Endometrial microvascular endothelial cells (primary cell): ENCODE results near the gene BAD. TPM values are rescaled to one million over a fixed set of nuclear protein-coding genes. Genes with fewer than 3 reads are reported as not detected.
"Not testable (repeated sequence)": the region's sequence is repeated elsewhere in the genome, so short reads cannot be mapped to it uniquely, and the experiment has no call there.

ENCODE experiments used
- in situ Hi-C: cut with HindIII; loops from 2 replicates; pipeline ENCODE4 v1.10.0; 2017; ENCODE audit warnings: low sequenced_read_pairs, low pct_unique_long_range_greater_than_20kb; ENCODE audit errors: inconsistent ontology term
- total RNA-seq: library from RNA; depleted of rRNA; stranded (reverse); fragments of >200 nt; gene quantifications from one replicate; pipeline ENCODE4 v1.2.3, GENCODE V29; 2015; ENCODE audit errors: inconsistent ontology term

Gene BAD
- total RNA-seq, 1 donor from 2014 or later = 91.0 TPM

DNA sequence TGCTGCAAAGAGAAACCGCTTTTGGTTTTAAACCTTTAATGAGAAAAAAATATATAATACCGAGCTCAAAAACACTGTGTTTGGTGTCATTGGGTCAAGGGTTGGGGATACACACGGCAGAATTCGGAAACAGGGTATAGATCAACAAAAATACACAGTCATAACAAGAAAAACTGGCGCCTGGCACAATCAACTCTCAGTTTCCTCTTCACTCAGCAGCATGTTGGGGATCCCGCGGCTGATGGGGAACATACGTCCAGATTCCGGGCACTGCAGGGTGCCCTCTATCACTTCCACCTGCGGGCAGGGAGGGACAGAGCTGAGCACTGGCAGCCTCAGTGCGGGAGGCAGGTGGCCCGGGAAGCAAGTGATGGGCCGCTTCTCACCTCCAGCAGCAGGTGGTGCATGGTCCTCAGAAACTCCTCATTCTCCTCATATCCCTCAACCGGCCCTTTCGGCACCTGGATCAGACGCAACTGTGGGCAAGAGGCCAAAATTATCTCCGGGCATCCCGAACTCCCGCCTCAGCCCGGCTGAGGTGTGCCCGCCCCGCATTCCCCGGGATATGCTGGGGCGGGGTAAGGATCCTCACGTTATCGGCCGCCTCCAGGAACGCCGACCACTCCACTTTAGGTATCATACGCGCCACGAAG, 32.3 kb upstream of the BAD start:
- in situ Hi-C loops = no loop called here

DNA sequence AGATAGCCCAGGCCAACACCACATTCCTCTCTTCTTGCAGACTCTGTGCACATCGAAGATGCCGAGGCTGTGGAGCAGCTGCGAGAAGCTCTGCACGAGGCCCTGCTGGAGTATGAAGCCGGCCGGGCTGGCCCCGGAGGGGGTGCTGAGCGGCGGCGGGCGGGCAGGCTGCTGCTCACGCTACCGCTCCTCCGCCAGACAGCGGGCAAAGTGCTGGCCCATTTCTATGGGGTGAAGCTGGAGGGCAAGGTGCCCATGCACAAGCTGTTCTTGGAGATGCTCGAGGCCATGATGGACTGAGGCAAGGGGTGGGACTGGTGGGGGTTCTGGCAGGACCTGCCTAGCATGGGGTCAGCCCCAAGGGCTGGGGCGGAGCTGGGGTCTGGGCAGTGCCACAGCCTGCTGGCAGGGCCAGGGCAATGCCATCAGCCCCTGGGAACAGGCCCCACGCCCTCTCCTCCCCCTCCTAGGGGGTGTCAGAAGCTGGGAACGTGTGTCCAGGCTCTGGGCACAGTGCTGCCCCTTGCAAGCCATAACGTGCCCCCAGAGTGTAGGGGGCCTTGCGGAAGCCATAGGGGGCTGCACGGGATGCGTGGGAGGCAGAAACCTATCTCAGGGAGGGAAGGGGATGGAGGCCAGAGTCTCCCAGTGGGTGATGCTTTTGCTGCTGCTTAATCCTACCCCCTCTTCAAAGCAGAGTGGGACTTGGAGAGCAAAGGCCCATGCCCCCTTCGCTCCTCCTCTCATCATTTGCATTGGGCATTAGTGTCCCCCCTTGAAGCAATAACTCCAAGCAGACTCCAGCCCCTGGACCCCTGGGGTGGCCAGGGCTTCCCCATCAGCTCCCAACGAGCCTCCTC, 31.4 kb upstream of the BAD start:
- in situ Hi-C loops = not testable (repeated sequence)

DNA sequence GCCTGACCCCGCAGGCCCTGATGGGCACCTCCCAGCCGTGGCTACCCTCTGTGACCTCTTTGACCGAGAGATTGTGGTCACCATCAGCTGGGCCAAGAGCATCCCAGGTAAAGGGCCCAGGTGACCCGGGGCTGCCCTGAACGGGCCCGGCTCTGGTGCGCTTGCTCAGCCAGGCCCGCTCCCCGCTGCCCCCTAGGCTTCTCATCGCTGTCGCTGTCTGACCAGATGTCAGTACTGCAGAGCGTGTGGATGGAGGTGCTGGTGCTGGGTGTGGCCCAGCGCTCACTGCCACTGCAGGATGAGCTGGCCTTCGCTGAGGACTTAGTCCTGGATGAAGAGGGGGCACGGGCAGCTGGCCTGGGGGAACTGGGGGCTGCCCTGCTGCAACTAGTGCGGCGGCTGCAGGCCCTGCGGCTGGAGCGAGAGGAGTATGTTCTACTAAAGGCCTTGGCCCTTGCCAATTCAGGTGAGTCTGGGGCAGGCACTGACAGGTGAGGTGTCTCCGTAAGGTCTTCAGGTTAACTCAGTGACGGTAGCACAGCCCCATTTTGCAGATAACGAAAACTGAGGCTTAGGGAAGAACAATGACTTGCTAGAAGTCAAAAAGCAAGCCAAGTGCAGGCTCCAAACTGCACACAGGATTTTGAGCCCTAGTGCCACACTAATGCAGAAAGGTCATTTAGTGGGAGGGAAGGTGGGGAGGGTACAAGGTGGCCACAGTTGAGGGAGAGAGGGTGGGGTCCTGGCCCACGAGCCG, 30.5 kb upstream of the BAD start:
- in situ Hi-C loops = no loop called here

DNA sequence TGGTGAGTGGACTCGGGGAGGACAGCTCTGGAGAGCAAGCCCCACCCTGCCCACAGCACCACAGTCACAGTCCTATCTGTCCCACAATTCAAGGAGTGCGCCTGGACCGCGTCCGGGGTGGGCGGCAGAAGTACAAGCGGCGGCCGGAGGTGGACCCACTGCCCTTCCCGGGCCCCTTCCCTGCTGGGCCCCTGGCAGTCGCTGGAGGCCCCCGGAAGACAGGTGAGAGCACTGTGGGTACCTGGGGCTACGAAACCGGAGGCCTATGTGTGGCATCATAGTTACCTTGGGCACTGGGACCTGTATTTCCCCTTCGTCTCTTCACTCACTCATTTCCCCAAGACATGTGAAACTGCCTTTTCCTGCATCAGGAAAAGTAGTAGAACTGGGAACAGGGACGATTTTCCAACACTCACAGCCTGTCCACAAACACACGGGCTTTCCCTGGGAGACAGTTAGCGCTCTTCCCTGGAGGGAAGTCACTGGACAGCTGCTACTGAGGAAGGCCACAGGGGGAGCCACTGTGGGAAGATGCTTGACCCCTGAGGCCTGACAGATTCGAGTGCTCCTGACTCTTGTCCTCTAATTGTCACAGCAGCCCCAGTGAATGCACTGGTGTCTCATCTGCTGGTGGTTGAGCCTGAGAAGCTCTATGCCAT, 29.8 kb upstream of the BAD start:
- in situ Hi-C loops = no loop called here

DNA sequence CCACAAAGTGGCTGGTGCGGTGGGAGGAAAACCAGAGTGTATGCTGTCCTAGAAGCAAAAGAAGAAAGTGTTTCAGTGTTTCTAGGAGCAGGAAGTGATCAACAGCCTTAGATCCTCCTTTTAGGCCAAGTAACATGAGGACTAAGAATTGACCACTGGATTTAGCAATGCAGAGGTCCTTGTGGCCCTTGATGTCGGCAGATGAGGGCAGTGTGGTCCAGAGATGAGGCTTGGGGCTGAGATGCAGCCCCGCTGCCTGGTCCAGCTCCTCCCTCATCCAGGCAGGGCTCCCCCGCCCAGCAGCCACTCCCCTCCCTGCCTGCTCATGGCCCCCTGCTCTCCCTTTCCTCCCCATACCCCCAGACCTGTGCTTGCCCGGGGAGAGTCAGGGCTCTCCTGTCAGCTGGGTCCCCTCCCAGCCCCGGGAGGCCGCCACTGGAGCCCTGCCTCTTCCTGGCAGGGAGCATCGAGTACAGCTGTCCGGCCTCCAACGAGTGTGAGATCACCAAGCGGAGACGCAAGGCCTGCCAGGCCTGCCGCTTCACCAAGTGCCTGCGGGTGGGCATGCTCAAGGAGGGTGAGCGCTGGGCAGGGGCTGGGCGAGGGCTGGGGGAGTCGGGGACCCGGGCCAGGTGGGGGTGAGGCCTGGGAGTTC, 29.2 kb upstream of the BAD start:
- in situ Hi-C loops = no loop called here

DNA sequence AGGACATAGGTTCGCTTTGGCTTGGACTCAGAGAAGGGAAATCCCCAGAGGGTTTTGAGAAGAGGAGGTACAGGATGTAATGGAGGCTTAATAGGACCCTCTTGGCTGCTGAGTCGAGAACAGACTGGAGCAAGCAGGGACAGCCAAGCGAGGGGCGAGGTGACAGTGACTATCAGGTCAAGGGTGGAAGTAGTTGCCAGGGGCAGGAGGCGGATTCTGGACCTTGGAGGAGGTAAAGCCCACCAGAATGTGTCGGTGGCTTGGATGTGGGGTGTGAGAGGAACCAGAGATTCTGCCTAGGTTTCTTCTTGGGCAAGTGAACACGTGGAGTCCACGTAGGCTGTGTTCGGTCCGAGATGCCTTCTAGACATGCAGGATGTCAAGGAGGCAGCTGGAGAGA, 28.5 kb upstream of the BAD start:
- in situ Hi-C loops = no loop called here

DNA sequence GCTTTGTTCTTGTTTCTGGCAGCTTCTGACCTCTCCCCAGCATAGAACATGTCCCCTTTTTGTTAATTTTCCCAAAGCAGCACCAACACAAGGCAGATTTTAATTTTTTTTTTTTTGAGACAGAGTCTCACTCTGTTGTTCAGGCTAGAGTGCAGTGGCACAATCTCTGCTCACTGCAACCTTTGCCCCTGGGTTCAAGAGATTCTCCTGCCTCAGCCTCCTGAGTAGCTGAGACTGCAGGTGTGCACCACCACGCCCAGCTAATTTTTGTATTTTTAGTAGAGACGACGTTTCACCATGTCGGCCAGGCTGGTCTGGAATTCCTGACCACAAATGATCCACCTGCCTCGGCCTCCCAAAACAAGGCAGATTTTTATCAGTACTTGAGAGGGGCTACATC, 23.3 kb upstream of the BAD start:
- in situ Hi-C loops = not testable (repeated sequence)

DNA sequence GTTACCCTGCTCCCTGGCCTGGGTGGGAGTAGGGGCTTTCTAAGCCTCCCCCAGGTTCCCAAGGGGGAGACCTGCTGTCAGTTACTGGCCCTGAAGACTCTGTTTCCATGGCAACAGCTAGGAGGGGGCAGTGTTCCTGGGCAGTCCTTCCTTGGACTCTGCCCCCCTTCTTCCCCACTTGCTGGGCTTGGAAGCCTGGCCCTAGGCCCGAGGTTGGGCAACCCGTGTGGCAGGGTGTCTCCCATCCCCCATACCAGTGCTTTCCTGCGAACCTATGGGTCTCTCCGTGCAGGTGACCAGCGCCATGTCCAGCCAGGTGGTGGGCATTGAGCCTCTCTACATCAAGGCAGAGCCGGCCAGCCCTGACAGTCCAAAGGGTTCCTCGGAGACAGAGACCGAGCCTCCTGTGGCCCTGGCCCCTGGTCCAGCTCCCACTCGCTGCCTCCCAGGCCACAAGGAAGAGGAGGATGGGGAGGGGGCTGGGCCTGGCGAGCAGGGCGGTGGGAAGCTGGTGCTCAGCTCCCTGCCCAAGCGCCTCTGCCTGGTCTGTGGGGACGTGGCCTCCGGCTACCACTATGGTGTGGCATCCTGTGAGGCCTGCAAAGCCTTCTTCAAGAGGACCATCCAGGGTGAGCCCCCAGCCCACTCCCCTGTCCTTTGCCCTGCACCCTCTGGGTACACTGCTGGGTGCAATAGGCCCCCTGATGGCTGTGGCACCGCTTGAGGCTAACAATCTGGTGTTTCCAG, 22.6 kb upstream of the BAD start:
- in situ Hi-C loops = no loop called here

DNA sequence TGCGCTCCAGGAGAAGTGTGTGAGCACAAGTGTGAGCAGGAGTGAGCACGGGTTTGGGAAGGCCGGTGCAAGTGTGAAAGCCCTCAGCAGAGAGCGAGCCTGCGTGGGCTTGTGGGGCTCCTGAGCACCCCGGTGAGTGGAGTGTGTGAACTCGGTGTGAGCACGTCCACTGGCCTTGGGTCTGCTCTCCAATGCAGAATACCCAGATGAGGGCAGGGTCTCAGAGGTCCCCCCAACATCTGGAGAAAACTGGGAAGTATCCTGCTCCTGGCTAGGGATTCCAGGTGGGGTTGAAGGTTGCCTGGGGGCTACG, 22.1 kb upstream of the BAD start:
- in situ Hi-C loops = no loop called here

DNA sequence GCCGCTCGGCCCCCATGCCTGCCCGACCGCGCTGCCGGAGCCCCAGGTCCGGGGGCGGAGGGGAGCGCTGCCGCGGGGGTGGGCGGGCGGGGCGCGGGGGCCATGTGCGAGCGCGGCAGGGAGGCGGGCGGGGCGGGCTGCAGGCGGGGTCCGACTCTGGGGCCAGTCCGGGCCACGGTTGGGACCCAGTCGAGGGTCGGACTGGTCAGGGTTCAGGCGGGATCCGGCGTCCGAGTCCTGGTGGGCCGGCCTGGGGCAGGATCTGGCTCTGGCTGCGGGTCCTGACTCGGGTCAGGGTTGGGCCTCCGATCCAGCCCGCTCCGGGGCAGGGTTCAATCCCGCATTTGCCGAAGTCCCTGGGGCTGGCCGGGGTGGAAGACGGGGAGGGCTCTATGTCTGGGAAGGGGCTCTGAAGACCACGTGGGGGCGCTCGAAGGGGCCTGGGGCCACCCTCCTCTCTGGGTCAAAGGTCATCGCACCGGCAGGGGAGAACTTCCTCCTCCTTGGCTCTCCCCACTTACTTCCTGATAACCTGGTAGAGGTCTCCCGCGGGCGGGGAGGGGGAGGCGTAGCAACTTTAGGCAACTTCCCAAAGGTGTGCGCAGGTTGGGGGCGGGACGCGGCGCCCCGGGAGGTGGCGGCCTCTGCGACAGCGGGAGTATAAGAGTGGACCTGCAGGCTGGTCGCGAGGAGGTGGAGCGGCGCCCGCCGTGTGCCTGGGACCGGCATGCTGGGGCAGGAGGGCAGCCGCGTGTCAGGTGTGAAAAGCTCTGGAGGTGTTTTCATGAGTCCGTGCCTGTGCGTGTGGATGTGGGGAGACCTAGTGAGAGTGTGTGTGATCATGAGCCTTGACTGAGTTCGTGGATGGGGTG, 21.5 kb upstream of the BAD start:
- in situ Hi-C loops = no loop called here

DNA sequence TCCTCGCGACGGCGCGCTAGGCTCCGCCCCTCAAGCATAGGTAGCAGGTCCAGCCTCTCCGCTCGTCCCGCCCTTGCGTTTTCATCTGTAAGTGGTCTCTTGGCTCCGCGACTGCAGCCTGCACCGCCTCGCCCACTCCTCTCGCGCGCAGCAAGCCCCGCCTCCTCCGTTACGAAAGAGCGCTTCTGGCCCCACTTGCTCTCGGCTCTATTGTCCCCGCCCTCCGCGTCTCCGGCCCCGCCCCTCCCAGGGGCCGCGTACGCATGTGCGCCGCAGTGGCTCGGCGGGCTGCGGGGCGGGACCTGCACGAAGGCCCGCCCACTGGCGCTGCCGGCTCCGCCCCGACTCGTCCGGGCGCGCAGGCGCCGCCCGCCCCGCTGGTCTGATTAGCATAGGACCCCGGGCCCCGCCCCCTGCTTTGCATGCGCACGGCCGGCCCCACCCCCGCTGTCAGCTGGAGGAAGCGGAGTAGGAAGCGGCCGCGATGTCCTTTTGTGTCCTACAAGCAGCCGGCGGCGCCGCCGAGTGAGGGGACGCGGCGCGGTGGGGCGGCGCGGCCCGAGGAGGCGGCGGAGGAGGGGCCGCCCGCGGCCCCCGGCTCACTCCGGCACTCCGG, 20.7 kb upstream of the BAD start, which contains the start of gene ESRRA:
ESRRA (plus strand) TSS at position 450 of the 616 bp plus-strand sequence. CDS start 1,656 bp downstream, outside the sequence.
- in situ Hi-C loops = no loop called here

DNA sequence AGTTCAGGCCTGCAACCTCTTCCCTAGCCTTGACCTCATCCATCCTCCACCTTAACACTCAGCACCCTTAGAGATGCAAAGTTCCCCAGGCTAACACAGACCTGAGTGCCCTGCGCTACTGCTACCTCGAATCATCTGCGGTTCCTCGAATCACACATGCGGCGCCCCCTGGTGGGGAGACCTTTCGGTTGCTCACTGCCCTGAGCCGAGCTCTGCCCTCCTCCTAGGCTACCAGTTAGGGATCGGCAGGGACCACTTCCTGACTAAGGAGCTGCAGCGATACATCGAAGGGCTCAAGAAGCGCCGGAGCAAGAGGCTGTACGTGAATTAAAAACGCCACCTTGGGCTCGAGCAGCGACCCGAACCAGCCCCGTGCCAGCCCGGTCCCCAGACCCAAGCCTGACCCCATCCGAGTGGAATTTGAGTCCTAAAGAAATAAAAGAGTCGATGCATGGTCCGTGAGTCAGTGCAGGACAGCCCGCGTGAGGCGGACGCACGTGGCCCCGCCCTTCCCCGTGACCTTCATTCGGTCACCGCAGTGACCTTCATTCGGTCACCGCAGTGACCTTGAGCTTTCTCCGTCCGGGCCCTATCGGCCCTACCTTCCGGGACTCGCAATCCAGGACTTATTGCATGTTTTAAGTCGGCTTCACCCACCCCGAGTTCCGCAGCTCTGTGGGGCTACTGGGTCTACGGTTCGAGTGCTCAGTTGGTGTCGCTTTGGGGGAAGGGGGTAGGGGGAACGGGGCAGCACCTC, 20.0 kb upstream of the BAD start:
- in situ Hi-C loops = no loop called here

DNA sequence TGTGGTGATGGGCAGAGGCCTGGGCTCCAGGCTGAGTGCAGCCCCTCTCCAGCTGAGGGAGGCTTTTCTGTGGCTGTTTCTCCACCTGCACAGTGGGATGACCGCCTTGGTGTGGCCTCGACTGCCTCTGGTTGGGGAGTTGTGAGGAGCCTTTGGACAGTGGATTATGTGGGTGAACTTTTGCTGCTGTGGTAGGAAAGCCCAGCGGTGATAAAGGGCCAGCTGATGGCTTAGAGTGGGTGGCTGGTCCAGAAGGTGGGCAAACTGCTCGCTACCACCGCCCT, 19.5 kb upstream of the BAD start:
- in situ Hi-C loops = no loop called here

DNA sequence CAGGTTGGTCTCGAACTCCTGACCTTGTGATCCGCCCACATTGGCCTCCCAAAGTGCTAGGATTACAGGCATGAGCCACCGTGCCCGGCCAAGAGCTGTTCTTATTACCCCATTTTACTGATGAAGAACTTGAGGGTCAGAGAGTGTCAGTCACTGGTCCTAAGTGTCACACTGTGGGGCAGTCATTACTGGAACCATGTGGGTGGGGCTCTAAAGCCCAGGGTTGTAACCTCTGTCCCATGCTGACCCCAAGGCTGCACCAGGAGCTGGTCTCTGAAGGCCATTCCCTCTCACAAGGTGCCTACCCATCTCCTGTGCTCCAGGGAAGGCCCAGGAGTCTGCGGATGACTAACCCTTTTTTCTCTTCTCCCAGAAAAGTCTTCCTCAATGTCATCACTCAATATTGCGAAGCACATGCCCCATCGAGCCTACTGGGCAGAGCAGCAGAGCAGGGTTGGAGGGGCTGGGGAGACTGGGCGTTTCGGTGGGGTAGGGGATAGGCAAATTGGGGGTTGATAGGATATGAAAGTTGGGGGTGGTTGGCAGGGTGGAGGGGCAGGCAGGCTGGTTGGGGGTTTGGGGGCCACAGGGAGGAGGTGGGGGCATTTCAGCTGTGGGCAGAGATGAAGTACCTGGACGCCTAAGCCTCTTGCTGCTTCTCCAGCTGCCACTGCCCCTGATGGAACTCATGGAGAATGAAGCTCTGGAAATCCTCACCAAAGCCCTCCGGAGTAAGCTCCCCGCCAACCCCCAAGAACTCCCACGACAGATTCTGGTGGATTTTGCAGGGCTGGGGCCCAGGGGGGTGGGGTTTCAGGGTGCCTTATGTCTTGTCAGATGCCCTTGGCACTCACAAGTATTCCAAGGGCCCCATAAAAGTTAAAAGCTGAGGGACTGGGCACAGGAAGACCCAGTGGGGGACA, 18.9 kb upstream of the BAD start:
- in situ Hi-C loops = no loop called here

DNA sequence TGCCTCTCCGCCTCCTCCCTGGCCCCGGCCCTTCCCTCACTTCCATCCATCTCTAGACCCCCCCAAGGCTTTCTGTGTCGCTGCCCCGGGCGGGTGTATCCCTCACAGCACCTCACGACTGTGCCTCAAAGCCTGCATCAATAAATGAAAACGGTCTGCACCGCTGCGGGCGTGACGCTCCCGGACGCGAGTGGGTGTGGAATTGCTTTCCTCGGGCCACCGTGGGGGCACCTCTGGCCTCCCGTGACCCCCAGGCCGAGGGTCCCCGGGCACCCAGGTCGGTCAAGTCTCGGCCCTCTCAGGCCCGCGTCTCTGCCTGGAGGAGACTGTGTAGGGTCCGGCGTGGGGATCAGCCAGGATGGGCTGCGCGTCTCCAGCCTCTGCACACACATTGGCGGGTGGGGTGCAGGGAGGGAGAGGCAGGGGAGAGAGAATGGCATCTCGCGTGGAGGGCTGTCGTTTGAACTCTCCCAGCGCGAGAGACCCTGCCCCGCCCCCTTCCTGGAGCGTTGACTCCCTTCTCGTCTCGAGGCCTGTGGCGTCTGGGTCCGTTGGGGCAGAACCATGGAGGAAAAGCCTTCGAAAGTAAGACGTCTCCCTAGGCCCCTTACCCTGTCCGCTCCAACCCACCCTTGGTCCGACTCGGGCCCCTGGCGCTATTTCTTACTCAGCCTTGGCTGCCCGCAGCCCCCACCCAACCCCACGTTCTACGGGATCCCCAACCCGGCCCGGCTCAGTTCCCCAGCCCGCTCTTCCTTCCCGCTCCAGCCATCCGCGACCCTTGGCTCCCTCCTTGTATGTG, 15.6 kb upstream of the BAD start, which contains the start of gene CATSPERZ:
CATSPERZ (plus strand) TSS at position 512 of the 802 bp plus-strand sequence; CDS start at position 565, 53 bp downstream.
- in situ Hi-C loops = no loop called here
